SK-N-SH (cell line): ENCODE results near the gene SLAMF7. TPM values are rescaled to one million over a fixed set of nuclear protein-coding genes. Genes with fewer than 3 reads are reported as not detected.

Experiments used
- CTCF ChIA-PET: fragments of 300-600, 350-600 bp; formaldehyde crosslinking; extraction: SDS; loops from one replicate; lab custom pipeline; 2021; lab: Yijun Ruan, JAX
- POLR2A ChIA-PET: fragments of 350-600 bp; sonication (Branson Sonifier 250); formaldehyde crosslinking; extraction: SDS; loops from one replicate; lab custom pipeline; 2020; ENCODE audit warnings: antibody characterized with exemption, inconsistent platforms; lab: Yijun Ruan, JAX
- DNase-seq: peaks from one replicate; pipeline ENCODE4 v3.0.0; 2012
- H2AFZ ChIP-seq: fragments of 200-600 bp; sonication (generic); 2 replicates; pipeline ENCODE4 v1.8.1; 2016; ENCODE audit warnings: antibody characterized with exemption, mild to moderate bottlenecking, low read depth
- H3F3A ChIP-seq: fragments of 200-600 bp; sonication (generic); replicated peaks from 2 replicates; pipeline ENCODE3; 2016; ENCODE audit warnings: antibody characterized with exemption, mild to moderate bottlenecking; ENCODE audit not compliant: insufficient read depth
- H3K27ac ChIP-seq, 2 experiments: fragments of 200-500 bp in 1 of 2; fragments of 200-600 bp in 1 of 2; sonication (Bioruptor generic) in 1 of 2; sonication (generic), shearing (Covaris generic) in 1 of 2; 2 replicates each; pipeline versions ENCODE4 v1.5.1 to v1.6.1; 2014 to 2016; ENCODE audit warnings: low read depth in 2 of 2, inconsistent platforms in 1 of 2, low read length in 1 of 2, mild to moderate bottlenecking in 1 of 2, mixed read lengths in 1 of 2
- H3K27me3 ChIP-seq: fragments of 200-600 bp; sonication (generic), shearing (Covaris generic); 2 replicates; pipeline ENCODE4 v1.6.1; 2016; ENCODE audit warnings: mixed run types; ENCODE audit not compliant: insufficient read depth
- H3K36me3 ChIP-seq, 2 experiments: fragments of 200-500 bp in 1 of 2; fragments of 200-600 bp in 1 of 2; sonication (Bioruptor generic) in 1 of 2; sonication (generic) in 1 of 2; replicated peaks in 1 of 2; 2 replicates each; pipeline versions ENCODE3 to v1.5.1; 2014 to 2016; ENCODE audit warnings: low read length in 1 of 2, mild to moderate bottlenecking in 1 of 2; ENCODE audit not compliant: insufficient read depth in 2 of 2, control insufficient read depth in 1 of 2
- H3K4me1 ChIP-seq, 2 experiments: fragments of 200-500 bp in 1 of 2; fragments of 200-600 bp in 1 of 2; sonication (Bioruptor generic) in 1 of 2; sonication (generic), shearing (Covaris generic) in 1 of 2; 2 replicates each; pipeline versions ENCODE4 v1.5.1 to v1.6.1; 2014 to 2016; ENCODE audit warnings: low read depth in 1 of 2, low read length in 1 of 2, mixed run types in 1 of 2; ENCODE audit not compliant: insufficient read depth in 2 of 2, control insufficient read depth in 1 of 2
- H3K4me2 ChIP-seq: fragments of 200-600 bp; sonication (generic), shearing (Covaris generic); 2 replicates; pipeline ENCODE4 v1.6.1; 2017; ENCODE audit warnings: mixed run types
- H3K4me3 ChIP-seq, 2 experiments: fragments of 200-500 bp in 1 of 2; fragments of 200-600 bp in 1 of 2; sonication (Bioruptor generic) in 1 of 2; sonication (generic), shearing (Covaris generic) in 1 of 2; 2 replicates each; pipeline versions ENCODE4 v1.5.1 to v1.8.1; 2014 to 2016; ENCODE audit warnings: low read depth in 2 of 2, inconsistent platforms in 1 of 2, low read length in 1 of 2, mild to moderate bottlenecking in 1 of 2, mixed read lengths in 1 of 2, moderate library complexity in 1 of 2
- H3K79me2 ChIP-seq: fragments of 200-600 bp; sonication (generic); 2 replicates; pipeline ENCODE4 v1.8.1; 2017; ENCODE audit warnings: mild to moderate bottlenecking; ENCODE audit not compliant: insufficient read depth
- H3K9ac ChIP-seq: fragments of 200-600 bp; sonication (generic); 2 replicates; pipeline ENCODE4 v1.6.1; 2017; ENCODE audit warnings: mixed run types
- H3K9me2 ChIP-seq: fragments of 200-600 bp; sonication (generic); 2 replicates; pipeline ENCODE4 v1.6.1; 2017; ENCODE audit warnings: mixed run types
- H3K9me3 ChIP-seq: fragments of 200-600 bp; sonication (generic); 2 replicates; pipeline ENCODE4 v1.6.1; 2017; ENCODE audit warnings: mixed run types, mild to moderate bottlenecking, moderate library complexity
- H4K20me1 ChIP-seq: fragments of 200-600 bp; sonication (generic); 2 replicates; pipeline ENCODE4 v1.6.1; 2017; ENCODE audit warnings: mild to moderate bottlenecking, mixed run types; ENCODE audit not compliant: insufficient read depth
- CHD2 ChIP-seq: fragments of 150-350 bp; IDR thresholded peaks from 2 replicates; pipeline ENCODE4 v1.6.1; 2018; ENCODE audit warnings: low read length; ENCODE audit not compliant: partially characterized antibody
- CTCF ChIP-seq: fragments of 200-600 bp; sonication (generic); IDR thresholded peaks from 2 replicates; pipeline ENCODE4 v1.6.1; 2017; ENCODE audit warnings: antibody characterized with exemption, mild to moderate bottlenecking, moderate library complexity
- EP300 ChIP-seq, 2 experiments: IDR thresholded peaks; 2 replicates each; pipeline versions ENCODE4 v1.4.0 to v1.6.1; 2012; ENCODE audit warnings: borderline replicate concordance in 1 of 2, low read depth in 1 of 2, low read length in 1 of 2
- FOXM1 ChIP-seq: IDR thresholded peaks from 2 replicates; pipeline ENCODE4 v1.4.0; 2012; ENCODE audit warnings: low read depth, mild to moderate bottlenecking
- GATA2 ChIP-seq: sonication (generic); formaldehyde crosslinking; IDR thresholded peaks from 2 replicates; pipeline ENCODE4 v1.5.0; 2020; ENCODE audit warnings: mild to moderate bottlenecking, missing genetic modification reagents
- IRF3 ChIP-seq: fragments of 150-350 bp; IDR thresholded peaks from 2 replicates; pipeline ENCODE4 v1.6.1; 2016; ENCODE audit warnings: mild to moderate bottlenecking, low read depth, low read length
- JUND ChIP-seq: IDR thresholded peaks from 2 replicates; pipeline ENCODE4 v1.4.0; 2012
- NFIC ChIP-seq: IDR thresholded peaks from 2 replicates; pipeline ENCODE4 v1.4.0; 2012; ENCODE audit warnings: borderline replicate concordance
- NRF1 ChIP-seq: IDR thresholded peaks from 2 replicates; pipeline ENCODE4 v1.6.1; 2012; ENCODE audit warnings: low read depth, mild to moderate bottlenecking, low read length
- POLR2AphosphoS5 ChIP-seq: IDR thresholded peaks from 2 replicates; pipeline ENCODE4 v1.6.1; 2012; ENCODE audit warnings: low read depth, low read length
- RXRA ChIP-seq: IDR thresholded peaks from 2 replicates; pipeline ENCODE4 v1.4.0; 2012; ENCODE audit warnings: low read depth, mild to moderate bottlenecking, borderline replicate concordance
- TCF12 ChIP-seq: IDR thresholded peaks from 2 replicates; pipeline ENCODE4 v1.4.0; 2012
- WGBS: methylation state at CpG from one replicate; pipeline ENCODE4 v1.1.6; 2017; ENCODE audit warnings: low lambda C conversion rate; 5-methylcytosine and 5-hydroxymethylcytosine counted together
- polyA plus RNA-seq, 3 experiments: library from polyadenylated mRNA; depleted of rRNA; stranded (reverse); fragments of >200 nt; gene quantifications; 2 replicates each; pipeline ENCODE4 v1.2.3, GENCODE V29; 2012

Gene SLAMF7
- polyA plus RNA-seq, 1 of the 3 experiments (the other 2 are of a cell fraction) = not detected

- ChIA-PET CTCF (no interaction called here), POLR2A (no interaction called here)
- Histone ChIP-seq H3K4me3 (no peak overlapping the region), H3K4me1 (no peaks in the 10 kb centered on the region), H3K9me3 (no peaks in the 10 kb centered on the region), H3K79me2 (no peaks in the 10 kb centered on the region), H3K9me2 (no peaks in the 10 kb centered on the region), H4K20me1 (no peaks in the 10 kb centered on the region), H3K4me2 (no peak overlapping the region), H3K36me3 (no peaks in the 10 kb centered on the region), H3F3A (no peaks in the 10 kb centered on the region), H3K27ac (no peak overlapping the region), H3K9ac (no peak overlapping the region), H2AFZ (no peak overlapping the region), H3K27me3 (no peaks in the 10 kb centered on the region)
- TF ChIP-seq GATA2 = no peak
- no peak for TF ChIP-seq NRF1
- TF ChIP-seq RXRA = no peak
- no peak for TF ChIP-seq CTCF
- no peak for TF ChIP-seq FOXM1
- no peak for TF ChIP-seq CHD2
- TF ChIP-seq POLR2AphosphoS5 = no peak
- no peak for TF ChIP-seq TCF12
- no peak for TF ChIP-seq JUND
- no peak for TF ChIP-seq IRF3
- no peak for TF ChIP-seq EP300 (IDR thresholded peaks at IDR 0.05; ENCODE audit: borderline replicate concordance in 1 of 2, low read depth in 1 of 2, low read length in 1 of 2)
- no peak for DNase-seq
Measured at GRCh38 chr1:160734301-160734700, 4.7 kb upstream of the SLAMF7 start.

GRCh38 chr1:160738271-160738670, 776 bp upstream of the SLAMF7 start:
- no peaks in the 10 kb centered on the region for H3K36me3 ChIP-seq
- no peak overlapping the region for H2AFZ ChIP-seq
- TF ChIP-seq NFIC = no peak
- no peaks in the 10 kb centered on the region for H3K9me2 ChIP-seq
- 8% methylated on average over 2 of the region's 2 CpGs for WGBS
- no peaks in the 10 kb centered on the region for H3F3A ChIP-seq
- H3K79me2 ChIP-seq = no peaks in the 10 kb centered on the region
- H3K4me1 ChIP-seq = no peaks in the 10 kb centered on the region
- no peak overlapping the region for H3K4me3 ChIP-seq
- no peak overlapping the region for H3K4me2 ChIP-seq
- ChIA-PET CTCF (no interaction called here), POLR2A (no interaction called here)
- H3K9ac ChIP-seq = no peak overlapping the region
- H4K20me1 ChIP-seq = no peaks in the 10 kb centered on the region
- no peak overlapping the region for H3K27ac ChIP-seq
- H3K9me3 ChIP-seq = no peaks in the 10 kb centered on the region
- H3K27me3 ChIP-seq = peaks cover 6% of the 10 kb centered on the region; the same call in 1 of the 2 replicates
- DNase-seq = no peak
